B cell (primary cell): ENCODE measurements around the gene ALG10. TPM values are rescaled to one million over a fixed set of nuclear protein-coding genes. Genes with fewer than 3 reads are reported as not detected.
"Not testable (repeated sequence)": the region's sequence is repeated elsewhere in the genome, so short reads cannot be mapped to it uniquely, and the experiment has no call there.

Source experiments
- ATAC-seq: fragments of 200-7000 bp; cut with Tn5 transposase; one replicate; pipeline ENCODE4 v1.10.0; 2021; ENCODE audit warnings: low read depth, mild to moderate bottlenecking, moderate number of reproducible peaks, moderate library complexity
- CTCF ChIA-PET: fragments of 350-600 bp; sonication (Branson Sonifier 250); formaldehyde crosslinking; loops from one replicate; lab custom pipeline; 2021; ENCODE audit warnings: antibody characterized with exemption, inconsistent platforms; lab: Charles Lee
- POLR2A ChIA-PET: fragments of 350-600 bp; sonication (Branson Sonifier 250); formaldehyde crosslinking; loops from one replicate; lab custom pipeline; 2021; ENCODE audit warnings: antibody characterized with exemption; lab: Charles Lee
- DNase-seq: peaks from one replicate; pipeline ENCODE4 v3.0.0; 2013
- H2AFZ ChIP-seq: 2 replicates; pipeline ENCODE4 v1.6.1; 2012; ENCODE audit warnings: mild to moderate bottlenecking, low read depth, low read length; ENCODE audit not compliant: insufficient read depth, poor library complexity, severe bottlenecking
- H3K27ac ChIP-seq, 2 donors: 1 replicate in 1 of 2; 2 replicates in 1 of 2; pipeline ENCODE4 v1.5.1; 2012 to 2013; ENCODE audit warnings: low read length in 2 of 2, mild to moderate bottlenecking in 2 of 2, moderate library complexity in 1 of 2
- H3K27me3 ChIP-seq, 4 experiments: fragments of 200-600 bp in 1 of 4; sonication (generic) in 1 of 4; replicated peaks in 1 of 4; 1 replicate in 2 of 4; 2 replicates in 2 of 4; pipeline versions ENCODE4 v1.6.1 to v1.7.0; 2013 to 2016; ENCODE audit warnings: low read length in 3 of 4, mild to moderate bottlenecking in 2 of 4, mixed read lengths in 1 of 4, moderate library complexity in 1 of 4; ENCODE audit not compliant: insufficient read depth in 4 of 4, control insufficient read depth in 3 of 4; ENCODE audit errors: control extremely low read depth in 1 of 4
- H3K36me3 ChIP-seq, 2 experiments: replicated peaks in 1 of 2; 1 replicate in 1 of 2; 2 replicates in 1 of 2; pipeline versions ENCODE4 v1.6.1 to v1.7.1; 2013; ENCODE audit warnings: low read length in 1 of 2; ENCODE audit not compliant: insufficient read depth in 2 of 2, control insufficient read depth in 1 of 2; ENCODE audit errors: control extremely low read depth in 1 of 2, extremely low read depth in 1 of 2
- H3K4me1 ChIP-seq, 2 donors: fragments of 200-600 bp in 1 of 2; sonication (generic) in 1 of 2; 1 replicate in 1 of 2; 2 replicates in 1 of 2; pipeline versions ENCODE4 v1.5.1 to v1.6.1; 2013 to 2017; ENCODE audit warnings: low read length in 2 of 2; ENCODE audit not compliant: control insufficient read depth in 2 of 2, insufficient read depth in 2 of 2
- H3K4me2 ChIP-seq: replicated peaks from 2 replicates; pipeline ENCODE3; 2012; ENCODE audit warnings: mild to moderate bottlenecking, low read depth, low read length; ENCODE audit not compliant: poor library complexity, severe bottlenecking
- H3K4me3 ChIP-seq, 5 experiments: fragments of 200-600 bp in 1 of 5; sonication (generic) in 1 of 5; 1 replicate in 3 of 5; 2 replicates in 2 of 5; pipeline versions ENCODE4 v1.5.1 to v1.7.0; 2011 to 2016; ENCODE audit warnings: low read length in 4 of 5, mild to moderate bottlenecking in 4 of 5, low read depth in 2 of 5, control low read depth in 1 of 5, moderate library complexity in 1 of 5; ENCODE audit not compliant: insufficient read depth in 1 of 5; ENCODE audit errors: control extremely low read depth in 1 of 5, extremely low read depth in 1 of 5
- H3K79me2 ChIP-seq: fragments of 200-600 bp; sonication (generic); one replicate; pipeline ENCODE4 v1.6.0; 2016; ENCODE audit warnings: low read length; ENCODE audit not compliant: control insufficient read depth, insufficient read depth
- H3K9ac ChIP-seq: fragments of 200-600 bp; sonication (generic); 2 replicates; pipeline ENCODE4 v1.6.1; 2017; ENCODE audit warnings: mild to moderate bottlenecking, low read length, moderate library complexity
- H3K9me3 ChIP-seq, 3 donors: one replicate each; pipeline versions ENCODE4 v1.6.1 to v1.7.1; 2013; ENCODE audit warnings: low read length in 2 of 3; ENCODE audit not compliant: control insufficient read depth in 2 of 3, insufficient read depth in 1 of 3; ENCODE audit errors: control extremely low read depth in 1 of 3
- H4K20me1 ChIP-seq: 2 replicates; pipeline ENCODE4 v1.6.0; 2012; ENCODE audit warnings: mild to moderate bottlenecking, low read length; ENCODE audit not compliant: insufficient read depth, control insufficient read depth, poor library complexity, severe bottlenecking
- H3K27ac Mint-ChIP-seq: one replicate; pipeline ENCODE4 v1.8.0; 2021; ENCODE audit warnings: mixed read lengths
- H3K27me3 Mint-ChIP-seq: one replicate; pipeline ENCODE4 v1.8.0; 2021; ENCODE audit warnings: mixed read lengths
- H3K4me1 Mint-ChIP-seq: one replicate; pipeline ENCODE4 v1.8.0; 2021; ENCODE audit warnings: mixed read lengths
- H3K4me3 Mint-ChIP-seq: one replicate; pipeline ENCODE4 v1.8.0; 2021; ENCODE audit warnings: mixed read lengths
- H3K9me3 Mint-ChIP-seq: one replicate; pipeline ENCODE4 v1.8.0; 2022; ENCODE audit warnings: mixed read lengths; ENCODE audit not compliant: insufficient read depth
- CTCF ChIP-seq: fragments of 200-600 bp; IDR thresholded peaks from one replicate; pipeline ENCODE4 v1.8.0; 2022; ENCODE audit warnings: antibody characterized with exemption, mild to moderate bottlenecking
- EZH2 ChIP-seq: IDR thresholded peaks from 2 replicates; pipeline ENCODE4 v1.6.1; 2012; ENCODE audit warnings: borderline replicate concordance, low read depth, mild to moderate bottlenecking, moderate library complexity, low read length; ENCODE audit not compliant: insufficient read depth, poor library complexity, severe bottlenecking
- WGBS: methylation state at CpG from one replicate; pipeline ENCODE4 v1.1.5; 2013; ENCODE audit warnings: missing lambda C conversion rate; ENCODE audit not compliant: insufficient coverage; 5-methylcytosine and 5-hydroxymethylcytosine counted together
- intact Hi-C: fragments of 100-400 bp; cut with micrococcal nuclease; formaldehyde crosslinking; loops from one replicate; pipeline ENCODE4 v1.10.0; 2022
- polyA minus RNA-seq: library from RNA; depleted of rRNA, polyadenylated mRNA; stranded (reverse); fragments of >200 nt; gene quantifications from 2 replicates; pipeline ENCODE4 v1.2.3, GENCODE V29; 2012
- polyA plus RNA-seq: library from polyadenylated mRNA; depleted of rRNA; stranded (reverse); fragments of >200 nt; gene quantifications from 2 replicates; pipeline ENCODE4 v1.2.3, GENCODE V29; 2012
- total RNA-seq, 2 donors: library from RNA; stranded (reverse); fragments of 120-200 nt in 1 of 2; gene quantifications; 1 replicate in 1 of 2; 2 replicates in 1 of 2; pipeline versions ENCODE4 v1.2.3 to v1.2.4, GENCODE V29; 2013 to 2022

The ALG10 gene
- total RNA-seq (15.8 and 17.0 TPM in 2 replicates), polyA plus RNA-seq (3.0 and 4.6 TPM in 2 replicates), polyA minus RNA-seq (7.4 and 10.0 TPM in 2 replicates)
- total RNA-seq (2013) = 10.4 TPM

DNA sequence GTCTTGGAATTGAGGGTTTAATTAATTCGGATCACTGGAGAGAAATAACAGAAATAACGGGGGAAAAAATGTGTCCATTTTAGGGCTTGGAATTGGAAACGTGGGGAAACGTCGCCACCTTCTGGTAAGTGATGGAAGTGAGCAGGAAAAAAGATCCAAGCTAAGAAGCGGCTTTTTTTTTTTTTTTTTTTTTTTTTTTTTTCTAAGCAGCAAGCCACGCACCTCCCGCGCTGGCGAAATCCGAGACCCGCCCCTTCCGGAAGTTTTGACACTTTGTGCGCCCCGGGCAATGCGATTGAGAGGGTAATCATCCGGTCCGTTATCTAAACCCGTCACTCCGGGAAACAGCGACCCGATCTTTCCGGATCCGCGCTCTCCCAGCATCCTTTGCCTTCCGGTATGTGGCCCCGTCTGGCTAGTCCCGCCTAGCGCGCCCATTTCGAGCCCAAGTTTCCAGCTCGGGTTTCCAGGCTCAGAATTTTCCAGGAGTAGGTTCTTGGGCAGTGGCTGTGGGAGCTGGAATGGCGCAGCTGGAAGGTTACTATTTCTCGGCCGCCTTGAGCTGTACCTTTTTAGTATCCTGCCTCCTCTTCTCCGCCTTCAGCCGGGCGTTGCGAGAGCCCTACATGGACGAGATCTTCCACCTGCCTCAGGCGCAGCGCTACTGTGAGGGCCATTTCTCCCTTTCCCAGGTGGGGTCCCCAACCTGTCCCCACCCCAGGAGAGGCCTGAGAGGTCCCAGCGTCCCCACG is at the start of gene ALG10:
TSS of gene ALG10 (plus strand) at position 418 of the 752 bp plus-strand sequence. CDS start at position 522, 104 bp downstream.
- Mint-ChIP-seq H3K27me3 (peaks cover 2% of the 10 kb centered on the region), H3K9me3 (no peaks in the 10 kb centered on the region), H3K4me1 (peaks cover 19% of the 10 kb centered on the region), H3K27ac (peak within 1 kb of the TSS; percentile 96), H3K4me3 (peak within 1 kb of the TSS; percentile 96)
- intact Hi-C loops = loop anchor here (1.0 kb wide), 3 partner anchors 1266 to 1710 kb away; no protein-coding TSS in a partner anchor
- CTCF ChIA-PET = interaction anchor here (0.9 to 4.6 kb wide), 6 partner anchors 13 to 1657 kb away, joined by 3 to 84 read pairs (median 4); partner anchors contain the start of gene YARS2
- peak; percentile 96 for ATAC-seq
- Histone ChIP-seq H3K27me3 (no peaks in the 10 kb centered on the region), H2AFZ (peak within 1 kb of the TSS; percentile 89), H3K9me3 (no peaks in the 10 kb centered on the region), H3K4me1 (peaks cover 6 to 8% of the 10 kb centered on the region in 2 donors), H3K27ac (peak within 1 kb of the TSS; percentile 89 to 90), H3K4me2 (peak within 1 kb of the TSS; percentile 74), H3K79me2 (no peaks in the 10 kb centered on the region), H3K36me3 (peaks cover 0 to 3% of the 10 kb centered on the region in 2 experiments), H3K9ac (peak within 1 kb of the TSS; percentile 82), H3K4me3 (peak within 1 kb of the TSS; percentile 47 to 90 (median 79)), H4K20me1 (no peaks in the 10 kb centered on the region)
- under 1% methylated on average over 42 of the region's 44 CpGs for WGBS
- TF ChIP-seq EZH2 (no peak), CTCF (peak; percentile 78)
- POLR2A ChIA-PET = interaction anchor here (0.5 to 1.3 kb wide), 4 partner anchors 1267 to 1665 kb away, joined by 3 to 12 read pairs (median 7); partner anchors contain the start of gene YARS2
- DNase-seq = peak; percentile 97

- CTCF ChIA-PET, H3K9ac ChIP-seq, H3K9me3 Mint-ChIP-seq, H3K27ac ChIP-seq, H3K36me3 ChIP-seq, H4K20me1 ChIP-seq, H3K27me3 Mint-ChIP-seq, H3K4me3 ChIP-seq, H3K27me3 ChIP-seq, H3K27ac Mint-ChIP-seq, intact Hi-C loops, H3K4me3 Mint-ChIP-seq, H3K79me2 ChIP-seq, H3K4me1 ChIP-seq, H3K4me1 Mint-ChIP-seq, H2AFZ ChIP-seq, DNase-seq, ATAC-seq, POLR2A ChIA-PET, H3K9me3 ChIP-seq, H3K4me2 ChIP-seq: not testable (repeated sequence)
- WGBS = no CpG with 5 or more reads among the region's 5 CpGs
These were observed 49.4 kb upstream of the ALG10 start for GRCh38 chr12:33972884-33973283.
